Stimulated activated CD4-positive, alpha-beta T cell treated with anti-CD3 and anti-CD28 coated beads, Interleukin-4, amount 100 ng/mL, for 4 hours (primary cell): ENCODE measurements around the gene SLC25A22.
A peak's percentile ranks its signal among the peaks of the same experiment; 100 is the strongest.

Experiments used
- DNase-seq, 2 experiments: peaks; one replicate each; pipeline ENCODE4 v3.0.0-alpha.2; 2020

The SLC25A22 gene

DNA sequence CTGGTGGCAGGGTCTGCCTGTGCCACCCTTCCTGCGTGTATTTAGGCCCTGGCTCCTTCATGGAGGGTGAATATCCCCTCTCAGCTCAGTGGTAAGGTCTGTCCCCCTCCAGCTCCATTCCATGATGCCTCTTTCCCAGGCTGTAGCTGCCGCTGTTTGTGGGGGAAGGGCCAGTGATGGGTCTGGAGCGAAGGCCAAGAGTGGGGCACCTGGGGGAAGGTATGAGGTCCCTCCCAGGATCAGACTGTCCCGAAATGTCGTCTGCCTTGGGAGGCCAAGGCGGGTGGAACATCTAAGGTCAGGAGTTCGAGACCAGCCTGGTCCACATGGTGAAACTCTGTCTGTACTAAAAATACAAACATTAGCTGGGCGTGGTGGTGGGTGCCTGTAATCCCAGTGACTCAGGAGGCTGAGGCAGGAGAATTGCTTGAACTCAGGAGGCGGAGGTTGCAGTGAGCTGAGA, 35.8 kb upstream of the SLC25A22 start:
- no peak for DNase-seq

DNA sequence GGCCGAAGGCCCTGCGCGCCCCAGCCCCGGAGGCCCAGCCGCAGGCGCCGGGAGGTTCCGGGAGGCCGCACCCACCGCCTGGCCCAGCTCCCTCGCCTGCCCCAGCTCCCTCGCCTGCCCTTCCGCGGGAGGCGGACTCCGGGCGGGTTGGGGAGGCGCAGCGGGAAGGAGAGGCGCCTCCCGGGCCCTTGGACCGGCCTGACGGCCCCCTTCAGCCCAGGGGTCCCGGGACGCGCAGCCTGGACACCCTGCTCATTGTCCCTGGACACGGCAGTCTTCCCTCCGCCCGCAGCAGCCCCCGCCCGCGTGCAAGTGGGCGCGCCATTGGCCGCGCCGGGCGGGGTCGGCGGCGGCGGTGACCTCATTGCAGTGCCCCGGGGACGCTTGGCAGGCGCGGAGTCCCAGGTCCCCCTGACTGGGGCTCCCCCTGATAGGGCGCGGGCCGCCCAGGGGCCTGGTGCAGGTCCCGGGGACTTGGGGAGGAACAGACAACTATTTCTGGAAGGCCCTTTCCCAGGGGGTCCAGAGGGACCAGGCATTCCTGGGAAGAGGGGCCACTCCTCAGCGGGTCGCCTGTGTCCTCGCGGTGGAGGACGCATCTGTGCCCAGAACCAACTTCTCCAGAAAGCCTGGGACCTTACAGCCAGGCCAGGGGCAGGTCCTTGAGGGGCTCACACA, 35.2 kb upstream of the SLC25A22 start:
- DNase-seq, result no peak

GRCh38 chr11:832529-833113, 34.5 kb upstream of the SLC25A22 start, which contains the start of gene CD151:
CD151 (plus strand) TSS chr11:832952; CDS start chr11:836070, 3,118 bp downstream.
- peak; percentile 52 to 60 for DNase-seq

DNA sequence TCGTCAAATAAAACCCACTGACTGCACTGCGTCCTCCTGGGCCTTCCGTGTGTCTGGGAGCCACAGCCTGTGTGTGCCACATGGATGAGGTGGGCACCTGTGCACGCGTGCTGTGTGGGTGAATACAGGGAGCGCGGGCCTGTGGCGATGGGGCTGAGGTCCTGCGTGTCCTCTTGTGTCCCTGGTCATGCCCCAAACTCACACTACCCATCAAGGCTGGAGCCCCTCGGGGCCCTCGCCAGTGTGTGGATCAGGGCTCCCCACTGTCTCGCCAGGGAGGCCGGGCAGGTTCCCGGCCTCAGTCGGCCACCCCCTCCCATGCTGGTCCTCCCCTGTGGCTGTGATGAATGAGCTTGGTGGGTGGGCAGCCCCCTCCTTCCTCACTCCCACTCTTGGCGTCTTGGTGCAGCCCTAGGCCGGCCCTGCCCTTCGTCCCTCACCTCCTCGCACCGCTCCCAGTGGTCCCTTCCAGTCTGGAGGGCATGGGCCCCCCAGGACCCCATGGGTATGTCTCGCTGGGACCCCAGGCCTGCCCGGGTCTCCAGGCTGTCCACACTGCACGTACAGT, 34.0 kb upstream of the SLC25A22 start:
- DNase-seq, result no peak

- no peak for DNase-seq
Observed at GRCh38 chr11:831118-831864, 33.2 kb upstream of the SLC25A22 start.

DNA sequence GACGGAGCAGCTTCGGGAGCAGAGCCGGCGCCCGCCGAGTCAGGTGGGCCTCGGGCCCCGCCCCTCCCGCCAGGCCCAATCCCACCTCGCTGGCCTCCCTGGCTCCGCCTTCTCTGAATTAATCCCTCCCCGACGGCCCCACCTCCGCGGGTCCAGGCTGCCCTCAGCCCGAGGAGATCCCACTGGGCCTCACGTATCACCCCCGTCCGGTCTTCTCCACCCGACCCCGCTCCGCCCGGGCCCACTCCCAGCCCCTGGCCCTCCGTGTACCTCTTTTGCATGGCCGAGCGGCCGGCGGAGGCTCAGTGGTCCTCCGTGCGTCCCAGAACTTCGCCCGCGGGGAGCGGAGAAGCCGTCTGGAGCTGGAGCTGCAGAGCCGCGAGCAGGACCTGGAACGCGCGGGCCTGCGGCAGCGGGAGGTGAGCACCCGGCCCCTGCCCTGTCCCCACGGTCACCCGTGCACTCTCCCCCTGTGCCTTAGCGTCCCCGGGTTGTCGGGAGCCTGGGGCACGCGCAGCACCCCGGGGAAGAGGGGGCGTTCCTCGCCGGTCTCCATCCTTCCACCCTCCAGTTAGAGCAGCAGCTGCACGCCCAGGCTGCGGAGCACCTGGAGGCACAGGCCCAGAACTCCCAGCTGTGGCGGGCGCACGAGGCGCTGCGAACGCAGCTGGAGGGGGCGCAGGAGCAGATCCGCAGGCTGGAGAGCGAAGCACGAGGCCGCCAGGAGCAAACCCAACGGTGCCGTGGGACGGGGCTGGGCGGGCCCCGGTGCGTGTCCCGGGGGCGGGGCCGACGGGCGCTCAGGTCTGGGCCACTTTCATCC, 32.4 kb upstream of the SLC25A22 start:
- peak; percentile 47 to 53 for DNase-seq

DNA sequence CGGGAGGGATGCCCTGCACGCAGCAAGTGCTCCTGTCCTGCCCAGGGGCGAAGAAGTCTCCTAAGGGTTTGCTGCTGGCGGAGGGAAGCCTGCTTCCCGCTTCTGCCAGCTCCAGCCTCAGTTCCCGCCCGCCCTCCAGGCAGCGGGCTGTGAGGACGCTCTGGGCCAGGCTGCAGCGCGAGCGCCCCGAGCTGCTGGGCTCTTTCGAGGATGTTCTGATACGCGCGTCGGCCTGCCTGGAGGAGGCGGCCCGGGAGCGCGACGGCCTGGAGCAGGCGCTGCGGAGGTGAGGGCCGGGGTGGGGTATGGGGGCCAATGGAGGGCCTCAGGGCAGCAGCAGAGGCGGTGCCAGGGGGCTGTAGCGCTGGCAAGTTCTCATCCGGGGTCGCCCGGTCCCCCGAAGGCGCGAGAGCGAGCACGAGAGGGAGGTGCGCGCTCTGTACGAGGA, 31.8 kb upstream of the SLC25A22 start:
- DNase-seq, result no peak

DNA sequence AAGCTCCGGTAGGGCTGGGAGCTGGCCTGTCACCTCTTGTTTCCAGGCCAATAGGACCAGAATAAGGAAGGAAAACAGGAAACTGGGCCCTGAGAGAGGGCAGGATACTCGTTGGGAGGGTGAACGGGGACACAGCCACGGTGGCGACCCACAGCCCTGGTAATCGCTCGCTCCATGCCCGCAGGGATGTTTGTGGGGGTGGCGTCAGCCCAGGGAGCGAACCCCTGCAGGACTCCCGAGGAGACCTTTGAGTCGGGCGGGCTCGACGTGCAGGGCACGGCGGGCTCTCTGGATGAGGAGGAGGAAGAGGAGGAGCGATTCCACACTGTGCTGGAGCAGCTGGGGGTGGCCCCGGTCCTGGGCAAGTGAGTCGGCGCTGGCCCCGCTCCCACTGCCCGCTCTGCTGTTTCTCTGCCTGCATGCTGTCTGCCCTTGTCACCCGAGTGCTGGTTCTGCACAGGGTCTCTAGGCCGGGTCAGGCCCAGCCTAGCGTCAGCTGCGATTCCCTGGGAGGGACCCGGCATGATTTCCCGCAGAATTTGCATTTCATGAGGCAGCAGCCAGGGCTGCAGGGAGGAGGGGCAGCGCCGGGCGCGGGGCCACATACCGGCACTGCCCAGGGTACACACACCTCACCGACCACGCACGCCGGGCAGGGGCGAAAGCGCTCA, 31.2 kb upstream of the SLC25A22 start:
- DNase-seq, result no peak

GRCh38 chr11:828506-829175, 30.6 kb upstream of the SLC25A22 start:
- no peak for DNase-seq

DNA sequence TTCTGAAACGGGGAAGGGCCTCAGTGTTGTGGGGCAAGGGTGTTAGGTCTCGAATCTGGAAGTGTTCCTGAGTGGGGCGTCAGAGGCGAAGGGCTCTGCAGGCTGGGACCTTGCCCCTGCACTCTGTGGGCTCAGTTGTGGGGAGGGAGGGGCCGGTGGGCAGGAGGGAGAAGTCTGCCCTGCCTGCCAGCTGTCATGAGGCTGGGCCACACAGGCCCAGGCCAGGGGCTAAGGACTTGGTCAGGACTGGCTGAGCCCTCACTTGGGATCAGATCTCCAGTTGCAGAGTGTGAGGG, 29.8 kb upstream of the SLC25A22 start, which contains the start of gene CRACR2B:
CRACR2B (plus strand) TSS at position 23 of the 296 bp plus-strand sequence. CDS start 689 bp downstream, outside the sequence.
- no peak for DNase-seq

DNA sequence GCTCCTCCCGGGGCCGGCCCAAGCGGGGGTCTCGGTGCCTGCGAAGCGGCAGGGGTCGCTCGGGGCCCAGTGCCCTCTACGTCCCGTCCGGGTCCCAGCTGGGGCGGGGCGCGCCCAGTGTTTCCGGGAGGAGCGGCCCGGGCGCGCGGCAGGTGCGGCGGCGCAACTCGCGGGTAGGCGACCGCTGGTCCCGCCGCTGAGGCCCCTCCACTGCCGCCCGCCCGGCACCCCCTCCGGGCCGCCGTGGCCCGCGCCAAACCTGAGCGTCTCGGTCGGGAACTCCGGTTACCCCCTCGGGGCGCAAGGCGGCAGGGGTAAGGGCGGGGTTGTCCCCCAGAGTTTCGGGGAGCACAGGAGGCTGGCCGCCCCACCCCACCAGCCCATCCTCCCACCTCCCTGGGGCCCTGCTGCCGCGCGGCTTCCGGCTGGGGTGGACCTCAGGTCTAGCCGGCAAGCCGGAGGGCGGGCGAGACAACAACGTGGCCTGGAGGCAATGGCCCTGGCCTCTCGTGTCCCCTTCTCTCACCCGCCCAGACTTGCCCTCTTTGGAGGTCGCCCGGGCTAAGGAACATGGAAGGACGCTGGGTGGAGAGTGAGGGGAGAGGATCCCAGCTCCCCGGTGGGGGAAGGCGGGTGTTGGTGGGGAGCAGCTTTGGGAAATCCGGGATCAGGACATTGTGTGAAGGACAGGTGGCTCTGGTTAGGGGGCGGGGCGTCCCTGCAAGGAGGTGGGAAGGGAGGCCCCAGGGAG, 29.2 kb upstream of the SLC25A22 start:
- no peak for DNase-seq

- no peak for DNase-seq
Observed at GRCh38 chr11:826836-827145, 28.7 kb upstream of the SLC25A22 start.

- DNase-seq, result no peak
Observed at GRCh38 chr11:826227-826621, 28.1 kb upstream of the SLC25A22 start.

DNA sequence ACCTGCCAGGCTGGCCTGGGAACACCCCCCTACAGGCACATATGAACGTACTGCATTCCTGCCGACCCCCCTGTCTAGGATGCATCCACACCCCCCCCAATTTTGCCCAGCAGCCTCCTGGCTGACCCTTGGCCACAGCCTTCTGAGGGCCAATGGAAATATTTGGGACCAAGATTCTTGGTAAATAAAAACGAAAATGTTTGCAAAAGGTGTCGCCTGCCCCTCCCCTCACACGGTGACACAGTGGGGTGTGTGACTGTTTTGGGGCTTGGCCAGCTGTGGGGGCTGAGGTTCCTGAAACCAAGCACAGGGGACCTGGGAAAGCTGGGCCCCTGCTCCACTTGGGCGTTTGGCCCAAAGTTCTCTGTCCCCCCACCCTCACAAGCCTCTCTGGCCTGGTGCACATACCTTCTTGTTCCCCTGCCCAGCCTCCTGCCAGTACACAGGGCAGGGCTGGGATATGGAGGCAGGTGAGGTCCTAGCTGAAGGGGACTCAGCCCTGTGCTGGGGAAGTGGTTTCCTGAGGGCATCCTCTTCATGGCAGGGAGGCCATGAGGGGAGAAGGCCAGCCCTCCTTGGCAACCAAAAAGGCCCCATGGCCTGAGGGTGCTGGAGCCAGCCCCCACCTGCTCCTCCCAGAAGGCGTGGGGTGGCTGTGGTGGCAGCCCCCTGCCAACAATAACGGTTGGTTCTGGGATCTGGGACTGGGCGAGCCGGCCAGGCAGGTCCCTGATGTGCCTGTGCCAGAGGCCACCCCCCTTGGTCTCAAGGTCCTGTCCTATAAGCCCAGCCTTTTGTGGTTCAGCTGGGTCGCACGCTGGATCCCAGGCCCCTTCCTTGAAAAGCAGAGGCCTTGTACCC, 27.5 kb upstream of the SLC25A22 start:
- DNase-seq, result no peak

DNA sequence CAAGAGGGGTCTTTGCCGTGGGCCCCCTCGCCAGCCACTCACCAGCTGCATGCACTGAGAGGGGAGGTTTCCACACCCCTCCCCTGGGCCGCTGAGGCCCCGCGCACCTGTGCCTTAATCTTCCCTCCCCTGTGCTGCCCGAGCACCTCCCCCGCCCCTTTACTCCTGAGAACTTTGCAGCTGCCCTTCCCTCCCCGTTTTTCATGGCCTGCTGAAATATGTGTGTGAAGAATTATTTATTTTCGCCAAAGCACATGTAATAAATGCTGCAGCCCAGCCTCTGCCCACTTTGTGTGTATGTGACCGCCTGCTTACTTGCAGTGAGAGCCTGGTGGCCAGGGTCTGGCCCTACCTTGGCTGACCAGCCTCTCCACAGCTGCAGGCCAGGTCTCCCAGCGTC, 26.9 kb upstream of the SLC25A22 start:
- no peak for DNase-seq

DNA sequence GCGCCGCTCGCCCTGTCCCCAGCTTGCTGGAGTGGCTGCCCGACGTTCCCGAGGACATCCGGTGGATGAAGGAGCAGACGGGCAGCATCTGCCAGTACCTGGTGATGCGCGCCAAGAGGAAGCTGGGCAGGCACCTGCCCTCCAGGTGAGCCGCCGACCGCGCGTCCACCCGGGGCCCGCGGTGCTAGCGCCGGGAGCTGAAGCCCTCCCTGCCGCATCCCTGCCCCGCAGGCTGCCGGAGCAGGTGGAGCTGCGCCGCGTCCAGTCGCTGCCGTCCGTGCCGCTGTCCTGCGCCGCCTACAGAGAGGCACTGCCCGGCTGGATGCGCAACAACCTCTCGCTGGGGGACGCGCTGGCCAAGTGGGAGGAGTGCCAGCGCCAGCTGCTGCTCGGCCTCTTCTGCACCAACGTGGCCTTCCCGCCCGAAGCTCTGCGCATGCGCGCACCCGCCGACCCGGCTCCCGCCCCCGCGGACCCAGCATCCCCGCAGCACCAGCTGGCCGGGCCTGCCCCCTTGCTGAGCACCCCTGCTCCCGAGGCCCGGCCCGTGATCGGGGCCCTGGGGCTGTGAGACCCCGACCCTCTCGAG, 26.3 kb upstream of the SLC25A22 start:
- DNase-seq, result no peak

DNA sequence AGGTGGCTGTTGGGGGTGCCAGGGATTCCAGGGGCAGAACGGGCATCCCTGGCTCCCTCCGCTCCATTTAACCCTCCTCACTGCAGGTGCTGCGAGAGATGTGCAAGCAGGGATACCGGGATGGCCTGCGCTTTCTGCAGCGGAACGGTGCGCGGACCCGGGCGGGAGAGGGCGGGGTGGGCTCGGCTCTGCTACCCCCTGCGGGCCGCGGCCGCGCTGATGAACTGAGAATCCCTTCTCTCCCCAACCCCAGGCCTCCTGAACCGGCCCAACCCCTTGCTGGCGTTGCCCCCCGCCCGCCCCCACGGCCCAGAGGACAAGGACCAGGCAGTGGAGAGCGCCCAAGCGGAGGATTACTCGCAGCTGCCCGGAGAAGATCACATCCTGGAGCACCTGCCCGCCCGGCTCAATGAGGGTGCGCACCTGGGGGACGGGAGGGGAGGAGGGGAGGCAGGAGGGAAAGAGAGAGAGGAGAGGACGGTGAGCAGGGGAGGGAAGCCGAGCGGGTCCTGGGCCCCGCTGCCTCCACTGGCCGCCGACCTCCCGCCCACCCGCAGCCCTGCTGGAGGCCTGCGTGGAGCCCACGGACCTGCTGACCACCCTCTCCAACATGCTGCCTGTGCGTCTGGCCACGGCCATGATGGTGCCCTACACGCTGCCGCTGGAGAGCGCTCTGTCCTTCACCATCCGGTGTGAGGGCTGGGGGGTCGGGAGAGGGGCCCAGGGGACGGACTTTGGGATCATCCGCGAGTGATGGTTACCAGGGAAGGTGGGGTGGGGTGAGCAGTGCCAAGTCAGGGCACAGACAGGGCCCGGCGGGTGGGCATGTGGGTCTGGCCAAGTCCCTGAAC, 25.6 kb upstream of the SLC25A22 start:
- no peak for DNase-seq
